Fibroblast of skin of left biceps (primary cell): ENCODE measurements around the gene PSMD1.
"Not testable (repeated sequence)": the region's sequence is repeated elsewhere in the genome, so short reads cannot be mapped to it uniquely, and the experiment has no call there.

Experiments used
- DNase-seq, 2 experiments: peaks; one replicate each; pipeline ENCODE4 v3.0.0-alpha.2; 2013; ENCODE audit warnings: low read depth in 2 of 2

Gene PSMD1

GRCh38 chr2:231152800-231153557 lies 96.3 kb downstream of the PSMD1 start:
- DNase-seq, result peak in 1 of 2 experiments; percentile 52

GRCh38 chr2:231159306-231159705 lies 102.6 kb downstream of the PSMD1 start:
- no peak for DNase-seq

- DNase-seq, result no peak
These were observed 104.0 kb downstream of the PSMD1 start for GRCh38 chr2:231160701-231161100.

- no peak for DNase-seq
These were observed 104.7 kb downstream of the PSMD1 start for GRCh38 chr2:231161252-231161839.

- peak; percentile 88 to 91 for DNase-seq
These were observed 105.2 kb downstream of the PSMD1 start for GRCh38 chr2:231161877-231162329.

GRCh38 chr2:231163011-231163410 lies 106.3 kb downstream of the PSMD1 start:
- DNase-seq, result no peak

- no peak for DNase-seq
These were observed 106.9 kb downstream of the PSMD1 start for GRCh38 chr2:231163414-231164095.

- DNase-seq, result no peak
These were observed 111.2 kb downstream of the PSMD1 start for GRCh38 chr2:231167745-231168459.

- no peak for DNase-seq
These were observed 111.9 kb downstream of the PSMD1 start for GRCh38 chr2:231168460-231169139.

- DNase-seq, result no peak
These were observed 112.8 kb downstream of the PSMD1 start for GRCh38 chr2:231169488-231169887.

- no peak for DNase-seq
These were observed 113.4 kb downstream of the PSMD1 start for GRCh38 chr2:231170055-231170454.

- no peak for DNase-seq
These were observed 115.4 kb downstream of the PSMD1 start for GRCh38 chr2:231172025-231172424.

- DNase-seq, result no peak
These were observed 117.6 kb downstream of the PSMD1 start for GRCh38 chr2:231174211-231174651.

- DNase-seq, result no peak
These were observed 119.4 kb downstream of the PSMD1 start for GRCh38 chr2:231176066-231176465.

- DNase-seq, result no peak
These were observed 120.7 kb downstream of the PSMD1 start for GRCh38 chr2:231177156-231178025.

GRCh38 chr2:231178805-231179204 lies 122.1 kb downstream of the PSMD1 start:
- DNase-seq, result not testable (repeated sequence)

- no peak for DNase-seq
These were observed 125.3 kb downstream of the PSMD1 start for GRCh38 chr2:231181860-231182512.

- no peak for DNase-seq
These were observed 125.8 kb downstream of the PSMD1 start for GRCh38 chr2:231182513-231182899.

- DNase-seq, result no peak
These were observed 127.2 kb downstream of the PSMD1 start for GRCh38 chr2:231183851-231184250.

GRCh38 chr2:231184319-231184718 lies 127.7 kb downstream of the PSMD1 start:
- DNase-seq, result no peak
